ENCODE measurements around the gene RRP12.

DNA sequence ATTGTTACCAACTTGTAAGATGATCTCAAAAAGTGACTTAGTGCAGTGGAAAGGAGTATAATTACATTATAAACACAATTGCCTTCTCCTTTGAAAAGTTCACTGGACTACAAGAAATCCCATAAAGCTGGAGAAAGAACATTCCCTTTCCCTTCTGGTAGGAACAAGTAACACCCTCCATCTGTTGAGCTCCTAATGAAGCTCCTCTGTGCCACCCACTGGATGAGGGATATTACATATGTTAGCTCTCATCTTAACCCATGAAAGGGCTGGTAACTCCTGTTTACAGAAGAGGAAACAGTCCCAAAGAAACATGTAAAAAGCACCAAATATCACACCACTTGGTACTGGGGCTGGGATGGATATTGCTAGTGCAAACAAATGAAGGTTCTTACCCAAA is 32.9 kb upstream of the RRP12 start:
- no peak for TF ChIP-seq POLR2AphosphoS5 (IDR thresholded peaks at IDR 0.05)
- no peak for TF ChIP-seq EZH2 (IDR thresholded peaks at IDR 0.05; ENCODE audit: borderline replicate concordance, insufficient read depth, low read length, poor library complexity, severe bottlenecking)
- TF ChIP-seq, protein P1, sequence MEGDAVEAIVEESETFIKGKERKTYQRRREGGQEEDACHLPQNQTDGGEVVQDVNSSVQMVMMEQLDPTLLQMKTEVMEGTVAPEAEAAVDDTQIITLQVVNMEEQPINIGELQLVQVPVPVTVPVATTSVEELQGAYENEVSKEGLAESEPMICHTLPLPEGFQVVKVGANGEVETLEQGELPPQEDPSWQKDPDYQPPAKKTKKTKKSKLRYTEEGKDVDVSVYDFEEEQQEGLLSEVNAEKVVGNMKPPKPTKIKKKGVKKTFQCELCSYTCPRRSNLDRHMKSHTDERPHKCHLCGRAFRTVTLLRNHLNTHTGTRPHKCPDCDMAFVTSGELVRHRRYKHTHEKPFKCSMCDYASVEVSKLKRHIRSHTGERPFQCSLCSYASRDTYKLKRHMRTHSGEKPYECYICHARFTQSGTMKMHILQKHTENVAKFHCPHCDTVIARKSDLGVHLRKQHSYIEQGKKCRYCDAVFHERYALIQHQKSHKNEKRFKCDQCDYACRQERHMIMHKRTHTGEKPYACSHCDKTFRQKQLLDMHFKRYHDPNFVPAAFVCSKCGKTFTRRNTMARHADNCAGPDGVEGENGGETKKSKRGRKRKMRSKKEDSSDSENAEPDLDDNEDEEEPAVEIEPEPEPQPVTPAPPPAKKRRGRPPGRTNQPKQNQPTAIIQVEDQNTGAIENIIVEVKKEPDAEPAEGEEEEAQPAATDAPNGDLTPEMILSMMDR (IDR thresholded peaks at IDR 0.05; ENCODE audit: poor library complexity, severe bottlenecking): no peak
- TF ChIP-seq RAD21 (conservative IDR thresholded peaks at IDR 0.05): no peak

Data from neural cell (in vitro differentiated cells).